HG02840 (cell line): ENCODE results near the gene IFT43.
"Not testable (repeated sequence)": the region's sequence is repeated elsewhere in the genome, so short reads cannot be mapped to it uniquely, and the experiment has no call there.

Source experiments
- ATAC-seq: cut with Tn5 transposase; IDR thresholded peaks from one replicate; pipeline ENCODE4 v1.9.1; 2021; ENCODE audit warnings: mild to moderate bottlenecking, moderate library complexity, moderate number of reproducible peaks; ENCODE audit not compliant: unreplicated experiment, low FRiP score

Gene IFT43

GRCh38 chr14:76009627-76010026 lies 24.1 kb downstream of the IFT43 start:
- ATAC-seq, result not testable (repeated sequence)

- ATAC-seq, result no peak
These were observed 26.4 kb downstream of the IFT43 start for GRCh38 chr14:76011930-76012329.

- ATAC-seq, result no peak
These were observed 26.8 kb downstream of the IFT43 start for GRCh38 chr14:76012354-76012753.

GRCh38 chr14:76015191-76015590 lies 29.6 kb downstream of the IFT43 start:
- ATAC-seq, result no peak

- ATAC-seq, result no peak
These were observed 30.1 kb downstream of the IFT43 start for GRCh38 chr14:76015668-76016067.

GRCh38 chr14:76019676-76020075 lies 34.1 kb downstream of the IFT43 start:
- no peak for ATAC-seq

GRCh38 chr14:76022991-76023390 lies 37.4 kb downstream of the IFT43 start:
- ATAC-seq, result no peak

- no peak for ATAC-seq
These were observed 38.2 kb downstream of the IFT43 start for GRCh38 chr14:76023757-76024156.

GRCh38 chr14:76024211-76024907 lies 38.8 kb downstream of the IFT43 start:
- no peak for ATAC-seq

GRCh38 chr14:76034566-76034965 lies 49.0 kb downstream of the IFT43 start:
- ATAC-seq, result no peak

GRCh38 chr14:76040704-76041103 lies 55.1 kb downstream of the IFT43 start:
- no peak for ATAC-seq

- ATAC-seq, result no peak
These were observed 60.2 kb downstream of the IFT43 start for GRCh38 chr14:76045773-76046172.

- no peak for ATAC-seq
These were observed 64.7 kb downstream of the IFT43 start for GRCh38 chr14:76050250-76050649.

- no peak for ATAC-seq
These were observed 65.3 kb downstream of the IFT43 start for GRCh38 chr14:76050797-76051392.

GRCh38 chr14:76051717-76052465 lies 66.3 kb downstream of the IFT43 start:
- no peak for ATAC-seq

GRCh38 chr14:76053572-76054355 lies 68.2 kb downstream of the IFT43 start:
- ATAC-seq, result no peak

- ATAC-seq, result no peak
These were observed 69.8 kb downstream of the IFT43 start for GRCh38 chr14:76055330-76055729.

GRCh38 chr14:76056128-76056527 lies 70.6 kb downstream of the IFT43 start:
- no peak for ATAC-seq

GRCh38 chr14:76057914-76058313 lies 72.4 kb downstream of the IFT43 start:
- ATAC-seq, result no peak

GRCh38 chr14:76063327-76063726 lies 77.8 kb downstream of the IFT43 start:
- ATAC-seq, result no peak

GRCh38 chr14:76065519-76065918 lies 80.0 kb downstream of the IFT43 start:
- no peak for ATAC-seq
